ENCODE data around the gene ANKRD55. TPM values are rescaled to one million over a fixed set of nuclear protein-coding genes. Genes with fewer than 3 reads are reported as not detected.

ANKRD55 gene
- total and polyA plus RNA-seq, 2 donors (not counting 3 experiments of a cell fraction or from before 2014, with no cell fraction given), result 1.4 to 2.1 TPM

- Histone ChIP-seq H2AFZ (ENCODE audit: low read depth, low read length) (peak overlapping the region; percentile 35), H3K36me3 (ENCODE audit: control insufficient read depth in 2 of 2, extremely low read depth in 1 of 2, insufficient read depth in 2 of 2, low read length in 2 of 2) (no peaks in the 10 kb centered on the region), H3K9me3 (replicated peaks; ENCODE audit: control insufficient read depth, insufficient read depth, low read length) (no peaks in the 10 kb centered on the region), H3K4me2 (ENCODE audit: insufficient read depth, low read length) (no peak overlapping the region), H3K9ac (replicated peaks; ENCODE audit: extremely low read depth, insufficient read depth, low read length) (no peak overlapping the region), H3K9me1 (replicated peaks; ENCODE audit: control insufficient read depth, extremely low read depth, insufficient read depth, low read length) (no peaks in the 10 kb centered on the region), H3K27ac (ENCODE audit: insufficient read depth, low read depth, low read length) (no peak overlapping the region), H3K79me2 (ENCODE audit: control insufficient read depth, insufficient read depth, low read length) (no peaks in the 10 kb centered on the region), H3K4me3 (replicated peaks in 1 of 3; ENCODE audit: insufficient read depth in 1 of 3, low read depth in 1 of 3, low read length in 3 of 3) (no peak overlapping the region), H3K27me3 (ENCODE audit: control insufficient read depth in 2 of 2, insufficient read depth in 2 of 2, low read length in 2 of 2) (no peaks in the 10 kb centered on the region), H4K20me1 (replicated peaks; ENCODE audit: control insufficient read depth, extremely low read depth, insufficient read depth, low read length) (no peaks in the 10 kb centered on the region), H3K4me1 (ENCODE audit: control insufficient read depth, extremely low read depth, insufficient read depth, low read length) (peaks cover 13% of the 10 kb centered on the region)
- ChIA-PET POLR2A (no interaction called here), CTCF (interaction anchor here (0.9 to 5.8 kb wide), 7 partner anchors 29 to 1004 kb away, joined by 3 to 277 read pairs (median 4); no protein-coding TSS in a partner anchor)
- BruUV-seq (replicated peaks), result no TSS peak
- TF ChIP-seq, protein P1, sequence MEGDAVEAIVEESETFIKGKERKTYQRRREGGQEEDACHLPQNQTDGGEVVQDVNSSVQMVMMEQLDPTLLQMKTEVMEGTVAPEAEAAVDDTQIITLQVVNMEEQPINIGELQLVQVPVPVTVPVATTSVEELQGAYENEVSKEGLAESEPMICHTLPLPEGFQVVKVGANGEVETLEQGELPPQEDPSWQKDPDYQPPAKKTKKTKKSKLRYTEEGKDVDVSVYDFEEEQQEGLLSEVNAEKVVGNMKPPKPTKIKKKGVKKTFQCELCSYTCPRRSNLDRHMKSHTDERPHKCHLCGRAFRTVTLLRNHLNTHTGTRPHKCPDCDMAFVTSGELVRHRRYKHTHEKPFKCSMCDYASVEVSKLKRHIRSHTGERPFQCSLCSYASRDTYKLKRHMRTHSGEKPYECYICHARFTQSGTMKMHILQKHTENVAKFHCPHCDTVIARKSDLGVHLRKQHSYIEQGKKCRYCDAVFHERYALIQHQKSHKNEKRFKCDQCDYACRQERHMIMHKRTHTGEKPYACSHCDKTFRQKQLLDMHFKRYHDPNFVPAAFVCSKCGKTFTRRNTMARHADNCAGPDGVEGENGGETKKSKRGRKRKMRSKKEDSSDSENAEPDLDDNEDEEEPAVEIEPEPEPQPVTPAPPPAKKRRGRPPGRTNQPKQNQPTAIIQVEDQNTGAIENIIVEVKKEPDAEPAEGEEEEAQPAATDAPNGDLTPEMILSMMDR (IDR thresholded peaks at IDR 0.05; ENCODE audit: extremely low read depth in 1 of 2, insufficient read depth in 1 of 2, low read depth in 1 of 2, low read length in 2 of 2), result no peak
- TF ChIP-seq JUN (IDR thresholded peaks at IDR 0.05; ENCODE audit: borderline replicate concordance, insufficient read depth, insufficient read length, low read depth) (no peak), FOS (IDR thresholded peaks at IDR 0.05; ENCODE audit: borderline replicate concordance, insufficient read depth, low read length) (no peak), POLR2A (IDR thresholded peaks at IDR 0.05; ENCODE audit: low read depth, low read length) (no peak), EZH2 (IDR thresholded peaks at IDR 0.05; ENCODE audit: borderline replicate concordance, low read depth, low read length, severe bottlenecking) (no peak), GATA2 (IDR thresholded peaks at IDR 0.05; ENCODE audit: insufficient read depth, insufficient read length, low read depth, low read length) (no peak), MYC (IDR thresholded peaks at IDR 0.05; ENCODE audit: low read depth, low read length) (no peak), POLR2AphosphoS5 (IDR thresholded peaks at IDR 0.05; ENCODE audit: insufficient read depth, low read depth, low read length) (no peak)
- TF ChIP-seq, protein P2, sequence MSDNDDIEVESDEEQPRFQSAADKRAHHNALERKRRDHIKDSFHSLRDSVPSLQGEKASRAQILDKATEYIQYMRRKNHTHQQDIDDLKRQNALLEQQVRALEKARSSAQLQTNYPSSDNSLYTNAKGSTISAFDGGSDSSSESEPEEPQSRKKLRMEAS (IDR thresholded peaks at IDR 0.05; ENCODE audit: insufficient read depth, insufficient read length), result no peak
- dilution Hi-C loops (cut with MboI; ENCODE audit: extremely low pct_ligation_motif_present, low sequenced_read_pairs), result no loop called here
- FAIRE-seq, result peak; percentile 21
- DNase-seq (ENCODE audit: low read depth, low spot score), result peak; percentile 53
- intact Hi-C loops (cut with micrococcal nuclease), result loop anchor here (5.0 to 10.0 kb wide), 2 partner anchors 311 to 364 kb away; no protein-coding TSS in a partner anchor
Observed at GRCh38 chr5:56273376-56273955, 40.3 kb upstream of the ANKRD55 start.

Data from endothelial cell of umbilical vein (primary cell).